CD4-positive, alpha-beta T cell treated with Interleukin-4 for 1 hour (primary cell): Measurements from ENCODE around the gene ALDH1A3.
A peak's percentile ranks its signal among the peaks of the same experiment; 100 is the strongest.

Experiments
- DNase-seq, 2 donors: peaks; one replicate each; pipeline ENCODE4 v3.0.0-alpha.2; 2020 to 2022

The ALDH1A3 gene

GRCh38 chr15:100926971-100927756 lies 47.5 kb downstream of the ALDH1A3 start:
- DNase-seq, result peak in 1 of 2 donors; percentile 44

- DNase-seq, result no peak
Measured at GRCh38 chr15:100928632-100929280, 49.1 kb downstream of the ALDH1A3 start.

GRCh38 chr15:100929641-100930042 lies 50.0 kb downstream of the ALDH1A3 start:
- DNase-seq, result no peak

DNA sequence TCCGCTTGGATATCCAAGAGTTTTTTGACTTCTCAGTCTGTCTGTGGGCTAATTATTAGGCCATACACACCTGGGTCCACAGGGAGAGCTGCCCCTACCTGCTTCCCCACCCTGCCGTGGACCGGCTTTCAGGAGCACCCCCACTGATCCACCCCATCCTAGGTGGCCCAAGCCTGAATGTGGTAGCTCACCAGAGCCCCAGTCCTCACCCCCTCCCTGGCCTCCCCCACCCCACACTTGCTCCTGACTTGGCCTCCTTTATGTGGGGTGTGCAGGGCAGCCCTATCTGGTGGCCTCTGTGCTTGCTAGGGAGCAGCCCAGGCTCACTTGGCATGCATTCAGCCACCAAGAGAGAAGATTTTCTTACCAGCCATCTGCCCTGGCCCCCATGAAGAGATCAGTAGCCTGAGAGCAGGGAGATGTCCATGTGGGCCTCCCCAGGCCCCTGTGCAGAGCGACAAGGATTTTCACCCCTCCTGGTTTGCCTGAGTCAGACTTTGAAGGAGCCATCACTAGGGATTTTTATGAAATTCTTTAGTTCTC lies 50.7 kb downstream of the ALDH1A3 start:
- no peak for DNase-seq

- no peak for DNase-seq
Measured at GRCh38 chr15:100931143-100931890, 51.7 kb downstream of the ALDH1A3 start.

DNA sequence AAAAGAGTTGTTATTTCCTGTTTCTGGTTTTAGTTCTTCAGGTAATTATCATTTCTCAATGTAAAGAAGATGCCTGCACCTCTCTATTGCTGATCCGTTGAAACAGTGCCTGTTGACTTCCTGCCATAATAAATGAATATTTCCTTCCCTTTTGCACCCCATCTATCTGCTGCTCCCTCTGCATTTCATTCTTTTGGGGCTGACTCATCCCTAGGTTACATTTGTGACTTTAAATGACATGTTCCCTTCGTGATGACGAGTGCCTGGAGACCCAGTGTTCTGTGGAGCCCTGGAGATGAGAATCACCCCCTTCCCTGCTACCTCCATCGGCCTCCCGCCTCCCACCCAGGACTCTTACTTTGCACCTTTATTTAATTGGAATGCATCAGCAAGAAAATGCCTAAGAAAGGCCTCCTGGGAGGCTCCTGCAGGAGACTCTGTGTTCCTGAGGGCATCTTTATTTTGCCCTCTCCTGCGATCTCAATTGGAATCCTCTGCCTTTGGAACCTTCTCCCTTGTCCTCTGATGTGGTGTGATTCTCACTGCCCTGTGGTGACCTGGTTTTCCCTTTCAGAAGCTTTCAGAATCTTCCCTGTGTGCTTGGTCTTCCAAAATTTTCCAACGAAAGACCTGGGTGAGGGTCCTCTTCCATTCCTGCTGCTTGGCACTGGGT lies 53.2 kb downstream of the ALDH1A3 start:
- DNase-seq, result no peak

- DNase-seq, result no peak
Measured at GRCh38 chr15:100934166-100934565, 54.5 kb downstream of the ALDH1A3 start.

- no peak for DNase-seq
Measured at GRCh38 chr15:100934726-100935125, 55.1 kb downstream of the ALDH1A3 start.

DNA sequence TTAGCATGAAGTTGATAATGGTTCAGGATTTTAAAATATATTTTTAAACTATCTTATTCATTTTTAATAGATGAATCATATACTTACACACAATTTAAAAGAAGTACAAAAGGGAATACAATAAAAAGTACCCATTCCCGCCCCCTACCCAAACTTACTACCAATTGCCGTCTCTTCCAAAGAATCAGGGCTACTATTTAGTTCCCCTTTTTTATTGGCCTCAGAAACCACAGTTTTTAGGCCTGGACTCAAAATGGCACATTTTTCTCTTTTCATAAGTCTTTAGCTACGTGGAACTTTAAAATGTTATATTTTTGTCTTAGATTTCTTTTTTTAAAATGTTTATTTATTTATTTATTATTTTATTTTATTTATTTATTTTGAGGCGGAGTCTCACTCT lies 57.5 kb downstream of the ALDH1A3 start:
- no peak for DNase-seq

DNA sequence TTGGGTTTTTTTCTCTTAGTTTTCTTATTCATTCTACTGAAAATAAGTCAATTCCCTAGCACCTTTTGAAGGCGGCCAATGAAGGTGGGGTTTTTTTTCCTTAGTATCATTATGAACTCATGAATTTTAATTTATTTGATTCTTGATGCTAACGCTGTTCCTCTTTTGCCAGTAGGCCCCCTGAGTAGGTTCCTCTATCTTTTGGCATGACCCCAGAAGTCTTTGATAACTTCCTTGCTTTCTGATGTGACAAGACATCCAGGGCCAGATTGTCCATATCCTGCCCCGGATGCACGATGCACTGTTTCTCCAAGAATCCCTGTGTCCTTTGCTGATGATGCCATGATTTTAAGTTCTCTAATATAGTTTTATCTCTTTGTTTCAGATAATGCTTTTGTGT lies 60.2 kb downstream of the ALDH1A3 start:
- no peak for DNase-seq

GRCh38 chr15:100940767-100941379 lies 61.2 kb downstream of the ALDH1A3 start:
- peak; percentile 25 to 69 for DNase-seq

DNA sequence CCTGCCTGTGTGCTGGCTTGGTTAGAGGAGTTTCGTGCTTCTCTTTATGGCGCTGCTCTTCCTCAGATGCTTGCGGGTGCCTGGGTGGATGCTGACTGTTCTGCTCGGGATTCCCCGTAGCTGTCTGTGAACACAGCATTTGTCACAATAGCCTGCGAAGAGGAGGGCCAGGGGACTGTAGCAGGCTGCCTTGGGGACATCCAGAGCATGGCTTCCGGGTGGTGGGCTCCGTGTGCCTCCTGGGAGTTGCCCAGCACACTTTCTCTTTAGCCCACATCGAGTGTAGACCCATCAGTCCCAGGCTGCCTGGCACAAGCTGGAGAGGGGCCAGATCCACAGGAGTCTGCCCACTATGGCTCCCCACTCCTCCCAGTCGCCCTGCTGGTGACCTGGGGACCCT lies 61.9 kb downstream of the ALDH1A3 start:
- DNase-seq, result peak in 1 of 2 donors; percentile 44

- no peak for DNase-seq
Measured at GRCh38 chr15:100942656-100943425, 63.2 kb downstream of the ALDH1A3 start.

DNA sequence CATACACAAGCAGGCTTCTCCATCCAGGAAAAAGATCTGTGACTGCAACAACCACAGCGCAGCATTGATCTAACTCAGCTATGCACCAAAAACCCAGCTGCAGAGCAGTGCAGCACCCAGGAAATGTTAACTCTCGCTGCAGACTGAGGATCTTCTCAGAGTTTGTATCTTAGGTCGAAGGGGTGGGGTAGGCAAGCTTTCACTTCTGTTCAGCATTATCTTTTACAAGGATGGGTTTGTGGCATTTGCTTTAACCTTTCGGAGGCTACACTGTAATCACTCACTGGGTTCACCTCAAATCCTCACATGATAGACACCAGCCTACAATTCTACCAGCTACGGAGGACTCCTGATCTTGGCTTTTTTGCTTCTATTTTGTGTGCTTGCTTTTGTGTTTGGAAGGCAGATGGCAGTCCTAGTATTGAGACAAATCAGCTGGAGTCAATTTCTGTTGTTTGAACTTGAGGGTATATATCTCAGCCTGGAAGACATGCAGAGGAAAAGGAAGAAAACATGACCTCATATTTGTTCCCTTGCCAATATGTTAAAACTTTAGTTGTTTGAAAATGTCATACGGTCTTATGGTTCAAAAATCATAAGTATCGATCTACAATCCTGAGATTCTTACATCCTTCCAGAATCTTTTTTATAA lies 64.7 kb downstream of the ALDH1A3 start:
- DNase-seq, result no peak

DNA sequence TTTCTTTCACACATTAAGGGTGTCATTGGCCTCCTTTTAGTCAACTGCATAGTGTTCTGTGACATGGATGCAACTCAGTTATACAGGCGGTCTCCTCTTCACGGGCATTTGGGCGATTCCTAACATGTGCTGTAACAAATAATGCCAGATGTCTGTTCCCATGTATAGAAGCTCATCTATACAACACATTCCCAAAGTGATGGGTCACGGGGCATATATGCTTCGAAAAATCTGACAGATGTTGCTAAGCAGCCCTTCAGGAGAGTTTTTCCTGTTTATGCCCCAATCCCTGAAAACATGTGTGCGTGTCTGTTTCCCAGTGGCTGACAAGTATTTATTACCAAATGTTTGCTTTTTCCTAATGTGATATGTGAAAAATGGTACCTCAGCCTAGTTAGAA lies 65.4 kb downstream of the ALDH1A3 start:
- DNase-seq, result no peak

DNA sequence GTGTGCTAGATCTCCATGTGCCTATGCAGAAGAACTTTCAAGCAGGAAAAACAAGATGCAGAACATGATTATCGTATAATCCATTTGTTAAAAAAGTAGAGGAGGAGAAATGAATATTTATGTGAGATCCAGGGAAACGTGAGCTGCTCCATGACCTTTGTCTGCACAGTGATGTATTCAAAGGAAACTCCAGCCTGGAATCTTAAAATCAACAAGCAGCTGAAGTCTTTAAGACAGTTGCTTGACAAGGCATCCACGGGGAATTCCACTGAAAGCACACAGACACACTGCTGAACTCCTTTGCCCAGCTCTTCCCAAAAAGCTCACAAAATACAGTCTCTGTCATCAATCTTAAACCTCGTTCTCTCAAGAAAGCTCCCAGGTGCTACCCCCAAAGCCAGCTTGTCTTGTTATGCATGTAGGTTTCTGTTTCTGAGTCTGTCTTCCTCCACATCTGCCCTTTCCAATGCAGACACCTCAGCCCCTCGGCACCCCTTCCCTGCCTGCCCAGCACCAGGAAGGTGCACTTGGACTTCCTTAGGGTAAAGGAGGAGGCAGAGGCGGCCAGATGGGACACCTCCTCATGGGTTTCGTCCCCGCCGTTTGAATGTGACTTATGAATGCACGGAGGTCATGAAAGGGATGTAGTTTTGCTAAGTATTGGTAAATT lies 68.3 kb downstream of the ALDH1A3 start:
- DNase-seq, result no peak

DNA sequence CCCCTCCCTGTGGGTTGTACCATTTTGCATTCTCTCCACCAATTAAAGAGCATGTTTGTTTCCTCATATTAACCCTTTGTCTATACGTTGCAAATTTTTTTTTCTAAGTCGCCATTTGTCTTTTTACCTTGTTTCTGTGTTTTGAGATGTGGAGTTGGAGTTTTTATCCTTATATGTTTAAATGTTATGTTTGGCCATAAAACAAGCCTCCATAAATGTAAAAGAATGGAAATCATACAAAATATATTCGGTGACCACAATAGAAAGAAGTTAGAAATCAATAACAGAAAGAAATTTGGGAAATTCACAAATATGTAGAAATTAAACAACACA lies 68.8 kb downstream of the ALDH1A3 start:
- DNase-seq, result no peak

DNA sequence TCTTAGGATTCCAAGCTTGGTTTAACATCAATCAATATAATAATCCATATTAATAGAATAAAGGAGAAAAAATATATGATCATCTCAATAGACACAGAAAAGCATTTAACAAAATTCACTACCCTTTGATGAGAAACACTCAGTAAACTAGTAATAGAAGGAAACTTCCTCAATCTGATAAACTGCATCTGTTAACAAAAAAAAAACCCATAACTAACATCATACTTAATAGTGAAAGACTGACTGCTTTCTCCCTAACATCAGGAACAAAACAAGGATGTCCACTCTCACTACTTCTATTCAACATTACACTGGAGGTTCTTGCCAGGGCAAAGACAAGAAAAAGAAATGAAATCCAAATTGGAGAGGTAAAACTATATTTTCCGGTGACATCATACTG lies 70.1 kb downstream of the ALDH1A3 start:
- no peak for DNase-seq

DNA sequence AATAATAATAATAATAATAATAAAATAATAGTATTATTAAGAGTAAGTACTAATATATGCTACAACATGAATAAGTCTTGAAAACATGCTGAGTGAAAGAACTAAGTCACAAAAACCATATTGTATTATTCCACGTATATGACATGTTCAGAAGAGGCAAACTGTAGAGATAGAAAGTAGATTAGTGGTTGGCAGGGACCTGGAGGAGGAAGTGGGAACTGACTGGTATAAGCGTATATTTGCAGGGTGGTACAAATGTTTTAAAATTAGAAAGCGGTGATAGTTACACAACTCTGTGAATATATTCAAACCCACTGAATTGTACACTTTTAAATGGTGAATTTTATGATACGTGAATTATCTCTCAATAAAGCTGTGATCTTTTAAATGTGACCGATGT lies 72.3 kb downstream of the ALDH1A3 start:
- DNase-seq, result no peak

- no peak for DNase-seq
Measured at GRCh38 chr15:100952566-100952965, 72.9 kb downstream of the ALDH1A3 start.
